Activated CD8-positive, alpha-beta T cell treated with anti-CD3 and anti-CD28 coated beads for 36 hours (primary cell): ENCODE results near the gene CDK8. TPM values are rescaled to one million over a fixed set of nuclear protein-coding genes. Genes with fewer than 3 reads are reported as not detected.

Experiments used
- ATAC-seq: fragments of 200-7000 bp; cut with Tn5 transposase; one replicate; pipeline ENCODE4 v1.10.0; 2021; ENCODE audit warnings: mild to moderate bottlenecking, moderate library complexity
- CTCF ChIA-PET: fragments of 350-600 bp; sonication (Branson Sonifier 250); formaldehyde crosslinking; loops from one replicate; lab custom pipeline; 2021; ENCODE audit warnings: antibody characterized with exemption; lab: Charles Lee
- POLR2A ChIA-PET: fragments of 350-600 bp; sonication (Branson Sonifier 250); formaldehyde crosslinking; loops from one replicate; lab custom pipeline; 2021; ENCODE audit warnings: antibody characterized with exemption; lab: Charles Lee
- DNase-seq: peaks from one replicate; pipeline ENCODE4 v3.0.0-alpha.2; 2020
- H3K27ac Mint-ChIP-seq: one replicate; pipeline ENCODE4 v1.8.0; 2021; ENCODE audit warnings: mild to moderate bottlenecking, mixed read lengths
- H3K27me3 Mint-ChIP-seq: one replicate; pipeline ENCODE4 v1.8.0; 2021; ENCODE audit warnings: mixed read lengths
- H3K36me3 Mint-ChIP-seq: one replicate; pipeline ENCODE4 v1.8.0; 2021; ENCODE audit warnings: low read depth, mixed read lengths
- H3K4me1 Mint-ChIP-seq: one replicate; pipeline ENCODE4 v1.8.0; 2021; ENCODE audit warnings: low read depth, mixed read lengths
- H3K4me3 Mint-ChIP-seq: one replicate; pipeline ENCODE4 v1.8.0; 2021; ENCODE audit warnings: mild to moderate bottlenecking, moderate library complexity, mixed read lengths
- H3K9me3 Mint-ChIP-seq: one replicate; pipeline ENCODE4 v1.8.0; 2021; ENCODE audit warnings: mixed read lengths
- CTCF ChIP-seq: fragments of 200-600 bp; IDR thresholded peaks from one replicate; pipeline ENCODE4 v1.8.0; 2022; ENCODE audit warnings: antibody characterized with exemption, mild to moderate bottlenecking
- intact Hi-C: fragments of 100-400 bp; cut with micrococcal nuclease; formaldehyde crosslinking; loops from one replicate; pipeline ENCODE4 v1.10.0; 2022
- total RNA-seq, 2 experiments: library from RNA; stranded (reverse); gene quantifications; one replicate each; pipeline ENCODE4 v1.2.3, GENCODE V29; 2021

CDK8 gene
- total RNA-seq, 2 experiments from 2014 or later: 19.7 to 20.0 TPM

- intact Hi-C loops: no loop called here
- POLR2A ChIA-PET: no interaction called here
- no peak for TF ChIP-seq CTCF
- Mint-ChIP-seq H3K9me3 (no peaks in the 10 kb centered on the region), H3K36me3 (peaks cover 2% of the 10 kb centered on the region), H3K27ac (no peak overlapping the region), H3K27me3 (no peaks in the 10 kb centered on the region), H3K4me1 (peaks cover 19% of the 10 kb centered on the region), H3K4me3 (no peak overlapping the region)
- DNase-seq (no peak), ATAC-seq (no peak)
- CTCF ChIA-PET: interaction anchor here (1.7 kb wide), 1 partner anchor 319 kb away, joined by 5 read pairs; no protein-coding TSS in a partner anchor
Measured at GRCh38 chr13:26379831-26380230, 125.9 kb downstream of the CDK8 start.

- no peaks in the 10 kb centered on the region for H3K9me3 Mint-ChIP-seq
- H3K4me1 Mint-ChIP-seq: peaks cover 19% of the 10 kb centered on the region
- TF ChIP-seq CTCF: no peak
- ATAC-seq (no peak), DNase-seq (no peak)
- POLR2A ChIA-PET: no interaction called here
- H3K36me3 Mint-ChIP-seq: peaks cover 3% of the 10 kb centered on the region
- no peak overlapping the region for H3K27ac Mint-ChIP-seq
- H3K27me3 Mint-ChIP-seq: no peaks in the 10 kb centered on the region
- intact Hi-C loops: no loop called here
- CTCF ChIA-PET: no interaction called here
- no peak overlapping the region for H3K4me3 Mint-ChIP-seq
Measured at GRCh38 chr13:26380930-26381329, 127.0 kb downstream of the CDK8 start.

- H3K4me3 Mint-ChIP-seq: no peak overlapping the region
- intact Hi-C loops: no loop called here
- DNase-seq (no peak), ATAC-seq (no peak)
- peaks cover 12% of the 10 kb centered on the region for H3K36me3 Mint-ChIP-seq
- POLR2A ChIA-PET: no interaction called here
- CTCF ChIA-PET: no interaction called here
- no peaks in the 10 kb centered on the region for H3K9me3 Mint-ChIP-seq
- no peak for TF ChIP-seq CTCF
- H3K27me3 Mint-ChIP-seq: no peaks in the 10 kb centered on the region
- no peak overlapping the region for H3K27ac Mint-ChIP-seq
- H3K4me1 Mint-ChIP-seq: peaks cover 19% of the 10 kb centered on the region
Measured at GRCh38 chr13:26382366-26382765, 128.4 kb downstream of the CDK8 start.

GRCh38 chr13:26382835-26383234, 128.9 kb downstream of the CDK8 start:
- Mint-ChIP-seq H3K4me1 (peaks cover 19% of the 10 kb centered on the region), H3K36me3 (peaks cover 12% of the 10 kb centered on the region), H3K4me3 (no peak overlapping the region), H3K27ac (no peak overlapping the region), H3K27me3 (no peaks in the 10 kb centered on the region), H3K9me3 (no peaks in the 10 kb centered on the region)
- ATAC-seq (no peak), DNase-seq (no peak)
- intact Hi-C loops: no loop called here
- CTCF ChIA-PET: no interaction called here
- POLR2A ChIA-PET: no interaction called here
- TF ChIP-seq CTCF: no peak

- H3K27me3 Mint-ChIP-seq: no peaks in the 10 kb centered on the region
- ChIA-PET POLR2A (no interaction called here), CTCF (interaction anchor here (0.7 kb wide), 1 partner anchor 10 kb away, joined by 3 read pairs; no protein-coding TSS in a partner anchor)
- DNase-seq (no peak), ATAC-seq (no peak)
- H3K4me3 Mint-ChIP-seq: no peak overlapping the region
- intact Hi-C loops: no loop called here
- H3K4me1 Mint-ChIP-seq: peaks cover 15% of the 10 kb centered on the region
- peaks cover 10% of the 10 kb centered on the region for H3K36me3 Mint-ChIP-seq
- no peak for TF ChIP-seq CTCF
- no peaks in the 10 kb centered on the region for H3K9me3 Mint-ChIP-seq
- H3K27ac Mint-ChIP-seq: no peak overlapping the region
Measured at GRCh38 chr13:26384587-26384986, 130.7 kb downstream of the CDK8 start.
